ENCODE measurements around the gene WWOX. TPM values are rescaled to one million over a fixed set of nuclear protein-coding genes. Genes with fewer than 3 reads are reported as not detected.

The WWOX gene
- total and polyA plus RNA-seq, 2 of the 13 experiments (the other 11 are each of a cell fraction or from before 2014, with no cell fraction given) = 9.1 to 37.4 TPM

DNA sequence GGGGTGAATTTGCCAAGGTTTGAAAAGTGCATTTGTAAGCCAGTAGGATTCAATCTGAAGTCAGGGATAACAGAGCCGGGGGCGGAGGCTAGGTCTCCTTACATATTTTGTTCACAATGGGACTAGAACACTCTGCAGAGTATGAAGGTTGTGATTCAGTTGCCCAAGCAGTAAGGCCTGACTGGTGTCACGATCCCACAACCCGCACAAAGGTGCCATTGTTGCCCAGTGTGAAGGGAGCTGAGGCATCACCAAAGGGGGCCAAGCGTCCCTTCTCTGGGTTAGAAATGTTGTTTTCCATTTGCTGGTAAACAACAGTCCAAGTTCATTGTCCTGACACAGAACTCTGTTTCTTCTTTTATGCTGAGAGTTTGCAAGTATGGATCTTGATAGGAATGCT is 1029.3 kb downstream of the WWOX start:
- no peak for TF ChIP-seq ZSCAN20 (CRISPR knock-in tag; IDR thresholded peaks at IDR 0.05; ENCODE audit: borderline replicate concordance)
- TF ChIP-seq ZNF549 (CRISPR knock-in tag; IDR thresholded peaks at IDR 0.05) = no peak
- TF ChIP-seq, protein P1, sequence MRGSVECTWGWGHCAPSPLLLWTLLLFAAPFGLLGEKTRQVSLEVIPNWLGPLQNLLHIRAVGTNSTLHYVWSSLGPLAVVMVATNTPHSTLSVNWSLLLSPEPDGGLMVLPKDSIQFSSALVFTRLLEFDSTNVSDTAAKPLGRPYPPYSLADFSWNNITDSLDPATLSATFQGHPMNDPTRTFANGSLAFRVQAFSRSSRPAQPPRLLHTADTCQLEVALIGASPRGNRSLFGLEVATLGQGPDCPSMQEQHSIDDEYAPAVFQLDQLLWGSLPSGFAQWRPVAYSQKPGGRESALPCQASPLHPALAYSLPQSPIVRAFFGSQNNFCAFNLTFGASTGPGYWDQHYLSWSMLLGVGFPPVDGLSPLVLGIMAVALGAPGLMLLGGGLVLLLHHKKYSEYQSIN (CRISPR knock-in tag; IDR thresholded peaks at IDR 0.05; ENCODE audit: borderline replicate concordance) = no peak
- no peak for TF ChIP-seq ZNF709 (CRISPR knock-in tag; IDR thresholded peaks at IDR 0.05)
- TF ChIP-seq ZBTB8A (CRISPR knock-in tag; IDR thresholded peaks at IDR 0.05; ENCODE audit: borderline replicate concordance, low read depth) = no peak
- TF ChIP-seq SMAD3 (CRISPR knock-in tag; IDR thresholded peaks at IDR 0.05) = no peak
- TF ChIP-seq, protein P2, sequence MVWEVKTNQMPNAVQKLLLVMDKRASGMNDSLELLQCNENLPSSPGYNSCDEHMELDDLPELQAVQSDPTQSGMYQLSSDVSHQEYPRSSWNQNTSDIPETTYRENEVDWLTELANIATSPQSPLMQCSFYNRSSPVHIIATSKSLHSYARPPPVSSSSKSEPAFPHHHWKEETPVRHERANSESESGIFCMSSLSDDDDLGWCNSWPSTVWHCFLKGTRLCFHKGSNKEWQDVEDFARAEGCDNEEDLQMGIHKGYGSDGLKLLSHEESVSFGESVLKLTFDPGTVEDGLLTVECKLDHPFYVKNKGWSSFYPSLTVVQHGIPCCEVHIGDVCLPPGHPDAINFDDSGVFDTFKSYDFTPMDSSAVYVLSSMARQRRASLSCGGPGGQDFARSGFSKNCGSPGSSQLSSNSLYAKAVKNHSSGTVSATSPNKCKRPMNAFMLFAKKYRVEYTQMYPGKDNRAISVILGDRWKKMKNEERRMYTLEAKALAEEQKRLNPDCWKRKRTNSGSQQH (CRISPR knock-in tag; IDR thresholded peaks at IDR 0.05; ENCODE audit: low read depth) = no peak
- no peak for TF ChIP-seq ZNF354B (CRISPR knock-in tag; IDR thresholded peaks at IDR 0.05)
- TF ChIP-seq KDM2A (CRISPR knock-in tag; IDR thresholded peaks at IDR 0.05; ENCODE audit: borderline replicate concordance, low read depth) = no peak
- TF ChIP-seq, protein P3, sequence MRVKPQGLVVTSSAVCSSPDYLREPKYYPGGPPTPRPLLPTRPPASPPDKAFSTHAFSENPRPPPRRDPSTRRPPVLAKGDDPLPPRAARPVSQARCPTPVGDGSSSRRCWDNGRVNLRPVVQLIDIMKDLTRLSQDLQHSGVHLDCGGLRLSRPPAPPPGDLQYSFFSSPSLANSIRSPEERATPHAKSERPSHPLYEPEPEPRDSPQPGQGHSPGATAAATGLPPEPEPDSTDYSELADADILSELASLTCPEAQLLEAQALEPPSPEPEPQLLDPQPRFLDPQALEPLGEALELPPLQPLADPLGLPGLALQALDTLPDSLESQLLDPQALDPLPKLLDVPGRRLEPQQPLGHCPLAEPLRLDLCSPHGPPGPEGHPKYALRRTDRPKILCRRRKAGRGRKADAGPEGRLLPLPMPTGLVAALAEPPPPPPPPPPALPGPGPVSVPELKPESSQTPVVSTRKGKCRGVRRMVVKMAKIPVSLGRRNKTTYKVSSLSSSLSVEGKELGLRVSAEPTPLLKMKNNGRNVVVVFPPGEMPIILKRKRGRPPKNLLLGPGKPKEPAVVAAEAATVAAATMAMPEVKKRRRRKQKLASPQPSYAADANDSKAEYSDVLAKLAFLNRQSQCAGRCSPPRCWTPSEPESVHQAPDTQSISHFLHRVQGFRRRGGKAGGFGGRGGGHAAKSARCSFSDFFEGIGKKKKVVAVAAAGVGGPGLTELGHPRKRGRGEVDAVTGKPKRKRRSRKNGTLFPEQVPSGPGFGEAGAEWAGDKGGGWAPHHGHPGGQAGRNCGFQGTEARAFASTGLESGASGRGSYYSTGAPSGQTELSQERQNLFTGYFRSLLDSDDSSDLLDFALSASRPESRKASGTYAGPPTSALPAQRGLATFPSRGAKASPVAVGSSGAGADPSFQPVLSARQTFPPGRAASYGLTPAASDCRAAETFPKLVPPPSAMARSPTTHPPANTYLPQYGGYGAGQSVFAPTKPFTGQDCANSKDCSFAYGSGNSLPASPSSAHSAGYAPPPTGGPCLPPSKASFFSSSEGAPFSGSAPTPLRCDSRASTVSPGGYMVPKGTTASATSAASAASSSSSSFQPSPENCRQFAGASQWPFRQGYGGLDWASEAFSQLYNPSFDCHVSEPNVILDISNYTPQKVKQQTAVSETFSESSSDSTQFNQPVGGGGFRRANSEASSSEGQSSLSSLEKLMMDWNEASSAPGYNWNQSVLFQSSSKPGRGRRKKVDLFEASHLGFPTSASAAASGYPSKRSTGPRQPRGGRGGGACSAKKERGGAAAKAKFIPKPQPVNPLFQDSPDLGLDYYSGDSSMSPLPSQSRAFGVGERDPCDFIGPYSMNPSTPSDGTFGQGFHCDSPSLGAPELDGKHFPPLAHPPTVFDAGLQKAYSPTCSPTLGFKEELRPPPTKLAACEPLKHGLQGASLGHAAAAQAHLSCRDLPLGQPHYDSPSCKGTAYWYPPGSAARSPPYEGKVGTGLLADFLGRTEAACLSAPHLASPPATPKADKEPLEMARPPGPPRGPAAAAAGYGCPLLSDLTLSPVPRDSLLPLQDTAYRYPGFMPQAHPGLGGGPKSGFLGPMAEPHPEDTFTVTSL (CRISPR knock-in tag; IDR thresholded peaks at IDR 0.05; ENCODE audit: borderline replicate concordance) = no peak
- TF ChIP-seq, protein P4, sequence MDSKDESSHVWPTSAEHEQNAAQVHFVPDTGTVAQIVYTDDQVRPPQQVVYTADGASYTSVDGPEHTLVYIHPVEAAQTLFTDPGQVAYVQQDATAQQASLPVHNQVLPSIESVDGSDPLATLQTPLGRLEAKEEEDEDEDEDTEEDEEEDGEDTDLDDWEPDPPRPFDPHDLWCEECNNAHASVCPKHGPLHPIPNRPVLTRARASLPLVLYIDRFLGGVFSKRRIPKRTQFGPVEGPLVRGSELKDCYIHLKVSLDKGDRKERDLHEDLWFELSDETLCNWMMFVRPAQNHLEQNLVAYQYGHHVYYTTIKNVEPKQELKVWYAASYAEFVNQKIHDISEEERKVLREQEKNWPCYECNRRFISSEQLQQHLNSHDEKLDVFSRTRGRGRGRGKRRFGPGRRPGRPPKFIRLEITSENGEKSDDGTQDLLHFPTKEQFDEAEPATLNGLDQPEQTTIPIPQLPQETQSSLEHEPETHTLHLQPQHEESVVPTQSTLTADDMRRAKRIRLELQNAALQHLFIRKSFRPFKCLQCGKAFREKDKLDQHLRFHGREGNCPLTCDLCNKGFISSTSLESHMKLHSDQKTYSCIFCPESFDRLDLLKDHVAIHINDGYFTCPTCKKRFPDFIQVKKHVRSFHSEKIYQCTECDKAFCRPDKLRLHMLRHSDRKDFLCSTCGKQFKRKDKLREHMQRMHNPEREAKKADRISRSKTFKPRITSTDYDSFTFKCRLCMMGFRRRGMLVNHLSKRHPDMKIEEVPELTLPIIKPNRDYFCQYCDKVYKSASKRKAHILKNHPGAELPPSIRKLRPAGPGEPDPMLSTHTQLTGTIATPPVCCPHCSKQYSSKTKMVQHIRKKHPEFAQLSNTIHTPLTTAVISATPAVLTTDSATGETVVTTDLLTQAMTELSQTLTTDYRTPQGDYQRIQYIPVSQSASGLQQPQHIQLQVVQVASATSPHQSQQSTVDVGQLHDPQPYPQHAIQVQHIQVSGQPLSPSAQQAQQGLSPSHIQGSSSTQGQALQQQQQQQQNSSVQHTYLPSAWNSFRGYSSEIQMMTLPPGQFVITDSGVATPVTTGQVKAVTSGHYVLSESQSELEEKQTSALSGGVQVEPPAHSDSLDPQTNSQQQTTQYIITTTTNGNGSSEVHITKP (CRISPR knock-in tag; IDR thresholded peaks at IDR 0.05; ENCODE audit: low read depth) = no peak
- Histone ChIP-seq H3K79me2 (ENCODE audit: insufficient read depth, low read length) (no peaks in the 10 kb centered on the region), H2AFZ (ENCODE audit: low read length) (no peak overlapping the region), H4K20me1 (ENCODE audit: insufficient read depth, low read length) (no peaks in the 10 kb centered on the region), H3K27ac (ENCODE audit: extremely low read length, insufficient read depth, low read length) (no peak overlapping the region), H3K36me3 (replicated peaks in 1 of 2; ENCODE audit: control insufficient read depth in 1 of 2, insufficient read depth in 2 of 2, low read length in 2 of 2) (no peaks in the 10 kb centered on the region), H3K9me3 (ENCODE audit: low read length) (peaks cover 8% of the 10 kb centered on the region), H3K9ac (ENCODE audit: insufficient read depth, low read depth, low read length) (no peak overlapping the region), H3K4me1 (ENCODE audit: insufficient read depth, low read length) (no peaks in the 10 kb centered on the region), H3K4me2 (ENCODE audit: low read depth, low read length) (no peak overlapping the region), H3K27me3 (ENCODE audit: control insufficient read depth in 1 of 2, insufficient read depth in 2 of 2, low read length in 2 of 2) (no peaks in the 10 kb centered on the region), H3K4me3 (replicated peaks in 1 of 3; ENCODE audit: insufficient read depth in 1 of 3, low read depth in 2 of 3, low read length in 3 of 3) (no peak overlapping the region)
- CTCF ChIA-PET (ENCODE audit: low intra/inter-chr PET ratio, low total read pairs) = no interaction called here
- WGBS (ENCODE audit: low lambda C conversion rate) = 49% methylated on average over 5 of the region's 5 CpGs
- in situ Hi-C loops (cut with HindIII; ENCODE audit: extremely low pct_ligation_motif_present, low pct_unique_long_range_greater_than_20kb) (no loop called here), intact Hi-C loops (cut with micrococcal nuclease; ENCODE audit: unreplicated experiment) (no loop called here)
- no peak for ATAC-seq
- FAIRE-seq = no peak
- no TSS peak for BruUV-seq (replicated peaks)
- POLR2A ChIA-PET = no interaction called here
- DNase-seq (ENCODE audit: low spot score) = no peak
